HEK293 (cell line): ENCODE data around the gene APCDD1L.

Source experiments
- CTCF ChIA-PET: fragments of 350-600 bp; formaldehyde crosslinking; extraction: SDS; loops from one replicate; lab custom pipeline; 2021; ENCODE audit warnings: antibody characterized with exemption; lab: Yijun Ruan, JAX
- POLR2A ChIA-PET: fragments of 300-600 bp; formaldehyde crosslinking; extraction: SDS; loops from one replicate; lab custom pipeline; 2020; ENCODE audit warnings: antibody characterized with exemption, inconsistent platforms; lab: Yijun Ruan, JAX
- H3K27ac ChIP-seq: fragments of 200-500 bp; sonication (Bioruptor generic); 2 replicates; pipeline ENCODE4 v1.5.1; 2014; ENCODE audit warnings: low read depth, low read length, control low read depth, inconsistent platforms; ENCODE audit errors: extremely low read depth
- H3K36me3 ChIP-seq, 2 experiments: fragments of 200-500 bp in 1 of 2; sonication (Bioruptor generic) in 1 of 2; 1 replicate in 1 of 2; 2 replicates in 1 of 2; pipeline ENCODE4 v1.5.1; 2014 to 2017; ENCODE audit warnings: inconsistent platforms in 2 of 2, low read length in 2 of 2; ENCODE audit not compliant: control insufficient read depth in 2 of 2, insufficient read depth in 1 of 2
- H3K4me1 ChIP-seq: fragments of 200-500 bp; sonication (Bioruptor generic); 2 replicates; pipeline ENCODE4 v1.5.1; 2014; ENCODE audit warnings: mild to moderate bottlenecking, low read length, inconsistent platforms; ENCODE audit not compliant: control insufficient read depth, insufficient read depth
- H3K4me3 ChIP-seq: 2 replicates; pipeline ENCODE4 v1.5.1; 2011; ENCODE audit warnings: low read depth, mild to moderate bottlenecking, control low read depth, low read length, moderate library complexity
- H3K9me3 ChIP-seq: fragments of 200-500 bp; sonication (Bioruptor generic); 2 replicates; pipeline ENCODE4 v1.5.1; 2014; ENCODE audit warnings: low read depth, low read length, inconsistent platforms; ENCODE audit not compliant: control insufficient read depth, insufficient read depth
- BCL11A ChIP-seq: fragments of 450-650 bp; formaldehyde crosslinking; IDR thresholded peaks from 2 replicates; pipeline ENCODE4 v1.5.1; 2016; ENCODE audit warnings: low read depth, missing biosample characterization, missing genetic modification characterization
- GFI1B ChIP-seq: fragments of 450-650 bp; formaldehyde crosslinking; IDR thresholded peaks from 2 replicates; pipeline ENCODE4 v1.5.1; 2016; ENCODE audit warnings: missing biosample characterization, missing genetic modification characterization
- HIC1 ChIP-seq: fragments of 450-650 bp; formaldehyde crosslinking; IDR thresholded peaks from 2 replicates; pipeline ENCODE4 v1.5.1; 2016; ENCODE audit warnings: missing biosample characterization, missing genetic modification characterization
- HOXC10 ChIP-seq: sonication (generic); formaldehyde crosslinking; IDR thresholded peaks from 2 replicates; pipeline ENCODE4 v1.8.1; 2023; ENCODE audit warnings: mild to moderate bottlenecking, missing genetic modification reagents
- HOXD13 ChIP-seq: sonication (generic); formaldehyde crosslinking; IDR thresholded peaks from 2 replicates; pipeline ENCODE4 v1.8.0; 2022; ENCODE audit warnings: missing genetic modification reagents, borderline replicate concordance
- KLF7 ChIP-seq: fragments of 450-650 bp; formaldehyde crosslinking; IDR thresholded peaks from 2 replicates; pipeline ENCODE4 v1.5.1; 2016; ENCODE audit warnings: missing biosample characterization, missing genetic modification characterization, borderline replicate concordance
- MYNN ChIP-seq: fragments of 450-650 bp; formaldehyde crosslinking; IDR thresholded peaks from 2 replicates; pipeline ENCODE4 v1.5.1; 2016; ENCODE audit warnings: missing biosample characterization, missing genetic modification characterization, borderline replicate concordance
- OVOL3 ChIP-seq: fragments of 450-650 bp; formaldehyde crosslinking; IDR thresholded peaks from 2 replicates; pipeline ENCODE4 v1.5.1; 2016; ENCODE audit warnings: missing biosample characterization, missing genetic modification characterization
- TRIM28 ChIP-seq: IDR thresholded peaks from 2 replicates; pipeline ENCODE4 v1.6.1; 2011; ENCODE audit warnings: low read length, control low read depth, borderline replicate concordance
- TSHZ1 ChIP-seq: fragments of 450-650 bp; formaldehyde crosslinking; IDR thresholded peaks from 2 replicates; pipeline ENCODE4 v1.5.1; 2016; ENCODE audit warnings: missing biosample characterization, missing genetic modification characterization, borderline replicate concordance
- ZBTB7A ChIP-seq: fragments of 450-650 bp; formaldehyde crosslinking; IDR thresholded peaks from 2 replicates; pipeline ENCODE4 v1.5.1; 2016; ENCODE audit warnings: low read depth, missing biosample characterization, missing genetic modification characterization
- ZNF175 ChIP-seq: fragments of 450-650 bp; formaldehyde crosslinking; IDR thresholded peaks from 2 replicates; pipeline ENCODE4 v1.5.1; 2016; ENCODE audit warnings: missing biosample characterization, missing genetic modification characterization
- ZNF26 ChIP-seq: fragments of 450-650 bp; formaldehyde crosslinking; IDR thresholded peaks from 2 replicates; pipeline ENCODE4 v1.5.1; 2016; ENCODE audit warnings: missing biosample characterization, missing genetic modification characterization
- ZNF366 ChIP-seq: fragments of 450-650 bp; formaldehyde crosslinking; conservative IDR thresholded peaks from 2 replicates; pipeline ENCODE4 v1.5.1; 2016; ENCODE audit warnings: missing biosample characterization, missing genetic modification characterization
- ZNF501 ChIP-seq: fragments of 450-650 bp; formaldehyde crosslinking; IDR thresholded peaks from 2 replicates; pipeline ENCODE4 v1.5.1; 2016; ENCODE audit warnings: missing biosample characterization, missing genetic modification characterization
- ZNF548 ChIP-seq: fragments of 450-650 bp; formaldehyde crosslinking; IDR thresholded peaks from 2 replicates; pipeline ENCODE4 v1.5.1; 2016; ENCODE audit warnings: missing biosample characterization, missing genetic modification characterization
- ZNF600 ChIP-seq: fragments of 450-650 bp; formaldehyde crosslinking; IDR thresholded peaks from 2 replicates; pipeline ENCODE4 v1.5.1; 2016; ENCODE audit warnings: missing biosample characterization, missing genetic modification characterization
- ZNF621 ChIP-seq: fragments of 450-650 bp; formaldehyde crosslinking; IDR thresholded peaks from 2 replicates; pipeline ENCODE4 v1.5.1; 2017; ENCODE audit warnings: missing biosample characterization, missing genetic modification characterization
- ZNF623 ChIP-seq: fragments of 450-650 bp; formaldehyde crosslinking; IDR thresholded peaks from 2 replicates; pipeline ENCODE4 v1.5.1; 2016; ENCODE audit warnings: missing biosample characterization, missing genetic modification characterization
- ZNF677 ChIP-seq: fragments of 450-650 bp; IDR thresholded peaks from 2 replicates; pipeline ENCODE4 v1.5.0; 2018; ENCODE audit warnings: missing biosample characterization, mild to moderate bottlenecking, missing genetic modification characterization, moderate library complexity
- ZNF777 ChIP-seq: fragments of 450-650 bp; formaldehyde crosslinking; IDR thresholded peaks from 2 replicates; pipeline ENCODE4 v1.5.1; 2017; ENCODE audit warnings: missing biosample characterization, missing genetic modification characterization, borderline replicate concordance
- TF ChIP-seq, protein P1 (sequence below): fragments of 450-650 bp; formaldehyde crosslinking; IDR thresholded peaks from 2 replicates; pipeline ENCODE4 v1.5.1; 2016; ENCODE audit warnings: missing biosample characterization, missing genetic modification characterization
- TF ChIP-seq, protein P2 (sequence below): fragments of 450-650 bp; formaldehyde crosslinking; IDR thresholded peaks from 2 replicates; pipeline ENCODE4 v1.5.1; 2016; ENCODE audit warnings: missing biosample characterization, missing genetic modification characterization

APCDD1L gene

GRCh38 chr20:58521763-58522162 lies 6.6 kb upstream of the APCDD1L start:
- H3K27ac ChIP-seq, result no peak overlapping the region
- POLR2A ChIA-PET, result no interaction called here
- no peak overlapping the region for H3K4me3 ChIP-seq
- H3K36me3 ChIP-seq, result no peaks in the 10 kb centered on the region
- H3K9me3 ChIP-seq, result no peaks in the 10 kb centered on the region
- no peaks in the 10 kb centered on the region for H3K4me1 ChIP-seq
- TF ChIP-seq ZNF677 (tag by site-specific recombination) (no peak), KLF7 (tag by site-specific recombination) (no peak), OVOL3 (tag by site-specific recombination) (no peak), ZNF600 (tag by site-specific recombination) (no peak), MYNN (tag by site-specific recombination) (no peak), ZBTB7A (tag by site-specific recombination) (no peak), ZNF26 (no peak), HOXC10 (CRISPR knock-in tag) (no peak), HIC1 (no peak)
- TF ChIP-seq, protein P1, sequence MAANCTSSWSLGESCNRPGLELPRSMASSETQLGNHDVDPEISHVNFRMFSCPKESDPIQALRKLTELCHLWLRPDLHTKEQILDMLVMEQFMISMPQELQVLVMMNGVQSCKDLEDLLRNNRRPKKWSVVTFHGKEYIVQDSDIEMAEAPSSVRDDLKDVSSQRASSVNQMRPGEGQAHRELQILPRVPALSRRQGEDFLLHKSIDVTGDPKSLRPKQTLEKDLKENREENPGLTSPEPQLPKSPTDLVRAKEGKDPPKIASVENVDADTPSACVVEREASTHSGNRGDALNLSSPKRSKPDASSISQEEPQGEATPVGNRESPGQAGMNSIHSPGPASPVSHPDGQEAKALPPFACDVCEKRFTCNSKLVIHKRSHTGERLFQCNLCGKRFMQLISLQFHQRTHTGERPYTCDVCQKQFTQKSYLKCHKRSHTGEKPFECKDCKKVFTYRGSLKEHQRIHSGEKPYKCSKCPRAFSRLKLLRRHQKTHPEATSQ (tag by site-specific recombination), result no peak
- CTCF ChIA-PET, result no interaction called here

GRCh38 chr20:58519940-58520712 lies 4.9 kb upstream of the APCDD1L start:
- no peak overlapping the region for H3K4me3 ChIP-seq
- no peaks in the 10 kb centered on the region for H3K36me3 ChIP-seq
- ChIA-PET POLR2A (no interaction called here), CTCF (no interaction called here)
- no peak overlapping the region for H3K27ac ChIP-seq
- H3K4me1 ChIP-seq, result no peaks in the 10 kb centered on the region
- no peaks in the 10 kb centered on the region for H3K9me3 ChIP-seq
- TF ChIP-seq ZNF777 (tag by site-specific recombination) (no peak), HOXD13 (CRISPR knock-in tag) (no peak), TRIM28 (no peak), ZNF623 (tag by site-specific recombination) (no peak), TSHZ1 (no peak), BCL11A (tag by site-specific recombination) (no peak), ZNF366 (peak; percentile 65), ZNF621 (tag by site-specific recombination) (no peak), ZNF175 (tag by site-specific recombination) (no peak), ZNF548 (tag by site-specific recombination) (no peak), ZNF501 (tag by site-specific recombination) (no peak), GFI1B (no peak)
- TF ChIP-seq, protein P2, sequence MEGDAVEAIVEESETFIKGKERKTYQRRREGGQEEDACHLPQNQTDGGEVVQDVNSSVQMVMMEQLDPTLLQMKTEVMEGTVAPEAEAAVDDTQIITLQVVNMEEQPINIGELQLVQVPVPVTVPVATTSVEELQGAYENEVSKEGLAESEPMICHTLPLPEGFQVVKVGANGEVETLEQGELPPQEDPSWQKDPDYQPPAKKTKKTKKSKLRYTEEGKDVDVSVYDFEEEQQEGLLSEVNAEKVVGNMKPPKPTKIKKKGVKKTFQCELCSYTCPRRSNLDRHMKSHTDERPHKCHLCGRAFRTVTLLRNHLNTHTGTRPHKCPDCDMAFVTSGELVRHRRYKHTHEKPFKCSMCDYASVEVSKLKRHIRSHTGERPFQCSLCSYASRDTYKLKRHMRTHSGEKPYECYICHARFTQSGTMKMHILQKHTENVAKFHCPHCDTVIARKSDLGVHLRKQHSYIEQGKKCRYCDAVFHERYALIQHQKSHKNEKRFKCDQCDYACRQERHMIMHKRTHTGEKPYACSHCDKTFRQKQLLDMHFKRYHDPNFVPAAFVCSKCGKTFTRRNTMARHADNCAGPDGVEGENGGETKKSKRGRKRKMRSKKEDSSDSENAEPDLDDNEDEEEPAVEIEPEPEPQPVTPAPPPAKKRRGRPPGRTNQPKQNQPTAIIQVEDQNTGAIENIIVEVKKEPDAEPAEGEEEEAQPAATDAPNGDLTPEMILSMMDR, result no peak
